HAP-1 (cell line): ENCODE results near the gene FAM180A.

Source experiments
- DNase-seq, 2 experiments: peaks; one replicate each; pipeline ENCODE4 v3.0.0-alpha.2; 2016 to 2020; ENCODE audit warnings: low spot score in 2 of 2
- H3K27me3 ChIP-seq: fragments of 250-450 bp; sonication (Bioruptor Pico); 2 replicates; pipeline ENCODE4 v1.5.1; 2020; ENCODE audit warnings: low read depth, mild to moderate bottlenecking, moderate library complexity
- H3K36me3 ChIP-seq: fragments of 250-450 bp; sonication (Bioruptor Pico); replicated peaks from 2 replicates; pipeline ENCODE4 v1.5.1; 2020; ENCODE audit warnings: mild to moderate bottlenecking
- H3K4me1 ChIP-seq: fragments of 250-450 bp; sonication (Bioruptor Pico); 2 replicates; pipeline ENCODE4 v1.5.1; 2020; ENCODE audit warnings: mild to moderate bottlenecking
- H3K4me3 ChIP-seq: fragments of 250-450 bp; sonication (Bioruptor Pico); 2 replicates; pipeline ENCODE4 v1.5.1; 2020; ENCODE audit warnings: mild to moderate bottlenecking, moderate library complexity
- H3K9me3 ChIP-seq: fragments of 250-450 bp; sonication (Bioruptor Pico); 2 replicates; pipeline ENCODE4 v1.5.1; 2020; ENCODE audit warnings: mild to moderate bottlenecking, moderate library complexity
- in situ Hi-C: fragments of 300-500 bp; cut with MboI; formaldehyde crosslinking; loops from 3 replicates; pipeline ENCODE4 v1.14.3; 2020; ENCODE audit warnings: low sequenced_read_pairs, inconsistent platforms, mixed read lengths

The FAM180A gene

DNA sequence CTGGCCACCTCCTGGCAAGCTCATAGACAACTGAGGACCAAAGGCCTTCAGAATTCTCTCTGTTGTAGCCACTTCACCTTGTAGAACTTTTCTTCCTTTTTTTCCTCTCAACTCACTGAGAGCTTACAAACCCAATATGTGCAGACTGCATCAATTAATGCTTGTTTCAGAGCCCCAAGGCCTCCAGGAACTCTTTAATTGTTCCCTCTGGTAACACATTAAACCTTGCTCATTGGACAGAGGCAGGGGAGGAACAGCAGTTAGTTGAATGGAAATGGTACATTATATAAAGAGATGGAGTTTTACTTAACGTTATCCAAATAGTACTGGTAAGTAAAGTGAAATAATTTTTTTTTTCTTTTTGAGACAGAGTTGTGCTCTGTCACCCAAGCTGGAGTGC, 61.1 kb downstream of the FAM180A start:
- no peaks in the 10 kb centered on the region for H3K36me3 ChIP-seq
- H3K4me1 ChIP-seq: no peaks in the 10 kb centered on the region
- no peaks in the 10 kb centered on the region for H3K27me3 ChIP-seq
- in situ Hi-C loops: no loop called here
- no peak overlapping the region for H3K4me3 ChIP-seq
- DNase-seq: no peak
- no peaks in the 10 kb centered on the region for H3K9me3 ChIP-seq

DNA sequence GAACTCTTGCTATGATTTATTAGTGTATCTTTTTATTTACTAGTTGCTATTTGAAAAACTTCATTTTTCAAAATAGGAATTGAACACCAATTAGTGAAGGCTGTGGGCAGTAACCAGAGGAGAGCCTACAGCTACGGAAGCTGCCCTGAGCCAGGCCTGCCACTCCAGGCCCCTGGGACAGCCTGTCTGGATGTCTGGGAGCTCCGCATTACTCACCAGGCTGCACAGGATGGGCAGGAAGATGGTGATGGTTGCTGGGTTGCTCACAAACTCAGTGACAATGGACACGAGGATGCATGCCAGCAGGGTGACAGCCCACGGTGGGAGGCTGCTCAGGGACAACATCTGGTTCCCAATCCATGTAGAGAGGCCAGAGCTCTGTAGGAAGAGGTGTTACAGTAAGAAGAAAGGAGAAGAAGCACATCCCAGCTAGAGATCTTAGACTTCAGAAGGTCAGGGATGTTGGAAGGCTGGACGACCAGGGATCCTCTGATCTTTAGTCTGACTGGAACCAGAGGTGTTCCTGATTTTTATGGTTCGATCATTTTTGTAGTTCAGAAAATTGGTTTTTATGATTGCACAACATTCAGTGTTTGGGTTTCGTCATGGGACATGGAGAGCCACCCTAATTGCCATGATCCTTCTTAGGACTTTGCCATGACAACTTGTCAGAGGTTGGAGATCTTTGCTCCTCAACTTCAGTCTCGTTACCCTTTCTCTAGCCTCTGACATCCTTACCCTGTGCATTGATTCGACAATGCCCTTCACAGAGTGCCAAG, 63.1 kb downstream of the FAM180A start:
- DNase-seq: no peak
- Histone ChIP-seq H3K4me3 (no peak overlapping the region), H3K9me3 (no peaks in the 10 kb centered on the region), H3K4me1 (no peaks in the 10 kb centered on the region), H3K27me3 (no peaks in the 10 kb centered on the region), H3K36me3 (no peaks in the 10 kb centered on the region; the same call in 1 of the 2 replicates)
- in situ Hi-C loops: no loop called here

- H3K36me3 ChIP-seq: no peaks in the 10 kb centered on the region; the same call in 1 of the 2 replicates
- H3K9me3 ChIP-seq: no peaks in the 10 kb centered on the region
- no peak for DNase-seq
- H3K4me1 ChIP-seq: no peaks in the 10 kb centered on the region
- no peaks in the 10 kb centered on the region for H3K27me3 ChIP-seq
- in situ Hi-C loops: no loop called here
- no peak overlapping the region for H3K4me3 ChIP-seq
Observed at GRCh38 chr7:135684699-135685098, 63.9 kb downstream of the FAM180A start.

DNA sequence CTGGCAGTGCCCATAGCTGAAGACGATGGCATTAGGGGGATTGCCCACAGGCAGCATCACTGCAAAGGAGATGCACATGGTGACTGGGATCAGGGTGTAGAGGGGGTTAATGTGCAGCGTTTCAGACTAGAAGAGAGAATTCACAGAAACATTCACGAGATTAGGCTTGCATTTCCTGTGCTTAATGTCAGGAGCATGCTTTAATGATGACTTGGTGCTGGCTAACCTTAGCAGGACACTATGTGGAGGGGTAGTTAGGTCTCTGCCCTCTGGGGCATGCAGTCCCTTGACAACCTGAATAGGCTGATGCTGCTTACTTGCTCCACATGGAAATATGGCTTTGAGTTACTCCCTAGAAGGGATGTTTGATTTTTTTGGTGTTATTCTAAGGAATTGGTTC, 64.5 kb downstream of the FAM180A start:
- Histone ChIP-seq H3K4me1 (no peaks in the 10 kb centered on the region), H3K36me3 (no peaks in the 10 kb centered on the region; the same call in 1 of the 2 replicates), H3K27me3 (no peaks in the 10 kb centered on the region), H3K9me3 (no peaks in the 10 kb centered on the region), H3K4me3 (no peak overlapping the region)
- in situ Hi-C loops: no loop called here
- DNase-seq: no peak

GRCh38 chr7:135683609-135684008, 65.0 kb downstream of the FAM180A start:
- H3K36me3 ChIP-seq: no peaks in the 10 kb centered on the region; the same call in 1 of the 2 replicates
- no peak overlapping the region for H3K4me3 ChIP-seq
- no peak for DNase-seq
- H3K9me3 ChIP-seq: no peaks in the 10 kb centered on the region
- H3K27me3 ChIP-seq: no peaks in the 10 kb centered on the region
- H3K4me1 ChIP-seq: no peaks in the 10 kb centered on the region
- in situ Hi-C loops: no loop called here

DNA sequence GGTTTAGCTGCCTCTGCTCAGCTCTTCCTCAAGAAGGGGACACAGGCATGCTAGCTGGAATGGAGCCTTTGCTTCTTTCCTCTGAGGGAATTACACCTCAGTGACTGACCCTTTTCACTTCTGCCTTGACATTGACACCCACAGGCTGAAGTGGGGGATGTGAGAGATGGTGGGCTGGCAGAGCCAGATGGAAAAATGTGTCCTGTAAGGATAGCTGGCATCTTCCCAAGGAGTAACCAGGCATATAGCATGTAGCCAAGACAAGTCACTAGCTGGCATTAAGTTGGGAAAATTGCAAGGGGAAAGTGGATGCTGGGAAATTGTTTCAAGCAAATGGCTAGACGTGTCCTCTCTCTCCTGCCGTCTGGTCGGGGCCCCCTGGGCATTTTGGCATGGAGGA, 66.4 kb downstream of the FAM180A start:
- no peak overlapping the region for H3K4me3 ChIP-seq
- no peaks in the 10 kb centered on the region for H3K27me3 ChIP-seq
- in situ Hi-C loops: no loop called here
- no peaks in the 10 kb centered on the region; the same call in 1 of the 2 replicates for H3K36me3 ChIP-seq
- H3K9me3 ChIP-seq: no peaks in the 10 kb centered on the region
- no peaks in the 10 kb centered on the region for H3K4me1 ChIP-seq
- DNase-seq: no peak

DNA sequence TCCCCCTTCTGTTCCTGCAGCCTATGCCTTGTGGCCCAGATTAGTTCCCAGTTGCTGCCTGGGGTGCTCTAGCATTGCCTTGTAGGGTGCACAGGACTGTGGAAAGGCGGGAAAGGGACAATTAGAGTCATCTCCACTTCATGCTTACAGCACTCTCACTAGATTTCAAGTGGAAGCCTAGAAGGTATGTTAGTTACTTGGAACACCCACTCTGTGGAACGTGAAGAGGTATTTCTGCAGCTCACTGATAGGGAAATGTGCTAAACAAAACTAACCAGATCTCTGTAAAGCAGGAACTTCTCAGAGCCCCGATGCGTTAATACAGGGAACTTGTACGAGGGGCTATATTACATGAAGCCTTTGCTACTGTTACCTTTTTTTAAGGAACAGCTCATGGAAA, 66.9 kb downstream of the FAM180A start:
- in situ Hi-C loops: no loop called here

More for the DNA sequence above, 66.9 kb downstream of the FAM180A start:
- no peaks in the 10 kb centered on the region; the same call in 1 of the 2 replicates for H3K36me3 ChIP-seq
- H3K9me3 ChIP-seq: no peaks in the 10 kb centered on the region
- DNase-seq: no peak
- no peaks in the 10 kb centered on the region for H3K4me1 ChIP-seq
- H3K27me3 ChIP-seq: no peaks in the 10 kb centered on the region
- no peak overlapping the region for H3K4me3 ChIP-seq
